Measurements from ENCODE around the gene RAB11FIP5.

RAB11FIP5 gene

DNA sequence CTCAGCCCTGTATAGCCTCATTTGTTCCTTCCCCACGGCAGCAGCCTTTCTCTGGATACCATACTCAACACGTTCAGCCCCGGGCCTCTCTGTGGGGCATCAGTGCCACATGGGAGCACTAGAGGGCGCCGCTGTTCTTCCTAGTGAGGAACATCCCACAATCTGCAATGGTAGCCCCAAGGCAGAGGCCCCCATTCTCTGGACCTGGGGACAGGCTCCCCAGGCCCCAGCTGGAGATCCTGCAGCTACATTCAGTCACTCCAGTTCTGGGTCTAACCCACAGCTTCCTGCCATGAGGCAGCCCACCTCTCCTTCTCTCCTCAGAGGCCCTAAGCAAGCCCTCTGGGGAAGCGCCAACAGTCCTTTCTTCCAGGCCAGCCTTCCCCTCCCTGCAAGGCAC lies 27.1 kb downstream of the RAB11FIP5 start:
- peak; percentile 87 for DNase-seq

DNA sequence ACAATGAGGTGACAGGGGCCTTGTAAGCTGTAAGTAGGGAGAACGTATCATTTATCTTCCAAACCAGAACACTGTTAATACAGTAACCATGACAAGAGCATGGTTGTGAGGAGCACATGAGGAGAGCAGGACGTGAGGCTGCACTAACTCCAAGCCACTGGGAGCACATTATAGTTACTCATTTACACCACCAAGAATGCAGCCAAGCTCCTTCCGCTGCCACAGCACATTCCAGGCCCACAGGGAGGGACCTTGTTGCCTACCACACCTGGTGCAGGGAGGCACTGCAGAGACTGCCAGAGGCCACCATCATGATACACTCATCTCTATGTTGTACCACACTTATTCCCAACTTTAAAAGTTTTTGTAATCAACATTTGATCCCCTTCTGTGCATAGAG lies 27.8 kb downstream of the RAB11FIP5 start:
- no peak for DNase-seq

DNA sequence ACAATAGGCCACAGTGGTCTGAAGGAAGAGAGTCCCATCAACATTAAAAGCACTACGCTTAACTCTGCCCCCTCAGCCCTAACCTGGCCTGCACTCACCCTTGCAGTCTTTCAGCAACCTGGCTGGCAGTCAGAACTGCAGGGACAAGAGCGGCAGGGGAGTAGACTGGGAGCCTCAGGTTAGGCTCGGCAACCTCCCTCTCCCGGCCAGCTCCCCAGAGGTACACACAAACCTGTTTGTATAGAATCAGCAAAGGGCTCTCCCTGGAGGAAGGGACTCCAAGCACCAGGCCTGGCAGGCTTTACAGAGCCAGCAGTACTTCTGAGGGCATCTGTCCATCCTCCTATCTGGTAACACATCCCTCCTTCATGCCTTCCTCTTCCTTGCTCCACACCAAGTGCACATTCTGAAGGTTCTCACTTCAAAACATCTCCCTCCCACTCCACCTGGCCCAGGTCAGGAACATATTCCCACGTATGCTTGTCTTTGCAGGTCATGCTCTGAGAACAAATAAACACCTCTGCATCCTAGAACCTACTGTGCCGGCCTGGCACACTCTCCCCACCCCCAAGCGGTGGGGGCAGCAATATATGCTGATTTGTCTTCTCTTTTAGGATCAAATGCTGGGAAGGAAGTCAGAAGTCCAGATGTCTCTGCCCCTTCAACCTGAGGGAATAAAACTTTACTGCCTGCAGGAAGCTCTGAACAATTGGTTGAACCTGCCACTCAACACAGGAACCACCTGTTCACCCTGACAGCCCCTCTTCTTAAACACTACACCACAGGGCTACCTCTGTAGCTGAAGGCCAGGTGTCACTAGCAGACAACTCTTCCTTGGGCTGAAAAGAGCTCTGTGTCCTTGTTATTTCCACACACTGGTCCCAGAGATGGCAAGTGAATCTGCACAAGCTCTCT lies 28.6 kb downstream of the RAB11FIP5 start:
- DNase-seq: no peak

DNA sequence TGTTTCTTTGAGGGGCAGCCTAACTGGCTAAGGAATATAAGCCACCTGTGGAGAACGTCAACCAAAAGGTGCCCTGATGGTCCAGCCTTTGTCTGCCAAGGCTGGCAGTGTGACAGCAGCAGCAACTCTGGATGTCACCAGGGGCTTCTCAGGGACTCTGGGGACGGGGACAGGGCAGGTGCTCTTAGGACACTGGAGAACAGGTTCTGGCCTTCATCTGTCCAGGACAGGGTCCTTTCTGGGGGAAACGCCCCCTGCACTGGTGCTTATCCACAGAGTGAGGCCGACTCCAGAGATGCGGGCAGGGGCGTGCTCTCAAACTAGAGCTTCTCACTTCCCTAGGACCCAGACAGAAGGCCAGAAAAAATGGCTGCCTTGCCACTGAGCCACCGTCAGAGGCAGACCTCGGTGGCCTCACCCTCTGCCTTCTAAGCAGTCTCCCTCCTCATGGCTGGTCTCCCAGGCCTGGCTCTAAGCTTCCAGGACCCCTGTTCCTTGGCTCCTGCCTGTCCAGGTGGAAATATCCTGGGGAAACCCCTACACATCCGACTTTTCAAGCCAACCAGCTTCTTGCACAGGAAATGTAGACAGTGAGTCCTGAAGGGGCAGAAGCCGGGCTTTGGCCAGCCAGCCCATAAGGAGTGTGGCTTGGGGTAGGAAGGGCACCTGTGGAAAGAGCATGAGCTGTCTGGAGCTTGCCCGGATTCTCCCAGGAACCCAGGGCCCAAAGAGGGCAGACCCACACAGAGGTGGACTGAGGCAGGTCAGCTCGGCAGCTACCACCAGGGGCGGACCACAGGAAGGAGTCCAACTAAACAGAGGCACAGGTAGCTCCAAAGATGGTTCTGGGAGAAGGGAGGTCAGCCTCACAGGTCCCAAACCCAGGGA lies 30.0 kb downstream of the RAB11FIP5 start:
- no peak for DNase-seq

DNA sequence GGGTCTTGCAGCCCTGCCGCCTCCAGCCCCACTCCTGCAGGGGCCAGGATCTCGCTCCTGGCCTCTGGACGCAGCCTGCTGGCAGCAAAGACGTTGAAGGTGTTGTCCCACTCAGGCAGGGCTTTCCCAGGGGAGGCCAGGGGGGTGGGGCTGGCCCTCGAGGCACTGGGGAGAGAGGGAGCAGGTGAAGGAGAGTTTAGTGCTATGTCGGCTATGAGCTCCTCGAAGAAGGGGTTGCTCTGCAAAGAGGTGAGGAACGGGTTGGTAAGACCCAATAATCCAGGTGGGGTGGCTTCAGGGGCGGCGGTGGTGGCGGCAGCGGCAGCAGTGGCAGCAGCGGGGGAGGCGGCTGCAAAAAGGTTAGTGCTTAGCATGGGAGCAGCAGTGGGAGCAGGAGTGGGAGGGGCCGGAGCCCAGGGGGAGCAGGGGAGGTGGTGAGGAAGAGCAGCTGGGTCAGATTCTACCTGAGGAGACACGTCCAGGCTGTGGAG lies 31.5 kb downstream of the RAB11FIP5 start:
- no peak for DNase-seq

DNA sequence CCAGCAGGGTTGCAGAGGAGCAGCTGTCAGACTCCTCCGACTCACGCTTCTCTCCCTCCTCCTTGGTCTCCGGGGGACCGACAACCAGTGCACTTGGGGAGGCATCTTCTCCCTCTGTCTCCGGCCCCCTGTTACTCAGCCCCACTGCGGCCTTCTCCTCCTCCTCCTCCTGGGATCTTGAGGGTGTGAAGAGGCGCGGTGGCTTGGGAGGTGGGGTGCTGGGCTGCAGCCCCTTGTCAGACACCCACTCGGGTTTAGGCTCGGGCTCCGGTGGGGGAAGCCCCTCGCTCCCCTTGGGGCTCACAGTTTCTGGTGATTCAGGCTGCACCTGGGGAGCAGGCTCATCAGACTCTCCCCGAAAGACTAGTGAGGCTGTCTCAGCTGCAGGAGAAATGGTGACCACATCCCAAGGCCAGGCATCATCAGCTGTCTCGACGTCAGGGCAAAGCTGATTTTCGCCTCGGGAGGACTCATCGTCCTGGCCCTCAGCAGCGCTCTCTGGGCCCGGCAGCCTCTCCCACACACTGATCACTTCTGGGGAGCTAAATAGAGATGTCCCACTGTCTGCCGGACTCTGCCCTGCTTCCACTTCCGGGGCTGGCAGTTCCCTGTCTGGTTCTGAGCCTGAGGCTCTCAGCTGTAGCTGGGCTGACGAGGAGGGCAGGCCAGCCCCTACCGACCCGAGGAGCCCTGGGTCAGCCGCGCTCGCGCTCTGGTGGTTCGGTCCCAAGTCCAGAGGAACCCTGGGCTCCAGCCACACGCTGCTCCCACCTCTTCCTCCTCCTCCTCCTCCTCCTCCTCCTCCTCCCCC lies 32.2 kb downstream of the RAB11FIP5 start:
- DNase-seq: no peak

DNA sequence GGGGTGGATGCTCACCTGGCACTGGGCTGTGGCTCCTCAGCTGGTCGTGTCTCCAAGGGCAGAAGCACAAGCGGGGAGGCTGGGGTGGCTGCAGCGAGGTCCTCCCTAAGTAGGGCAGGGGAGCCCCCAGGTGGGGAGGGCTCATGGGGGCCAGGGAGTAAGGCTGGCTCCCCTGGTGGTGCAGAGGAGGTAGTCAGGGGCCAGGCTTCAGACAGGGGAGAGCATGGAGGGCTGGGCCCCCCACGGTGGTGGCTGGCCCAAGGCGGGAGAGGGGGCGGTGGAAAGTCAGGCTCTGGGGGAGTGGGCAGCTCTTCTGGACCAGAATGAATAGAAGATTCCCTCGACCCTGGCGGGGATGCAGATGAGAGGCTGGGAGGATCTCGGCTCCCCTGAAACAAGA lies 33.1 kb downstream of the RAB11FIP5 start:
- DNase-seq: no peak

DNA sequence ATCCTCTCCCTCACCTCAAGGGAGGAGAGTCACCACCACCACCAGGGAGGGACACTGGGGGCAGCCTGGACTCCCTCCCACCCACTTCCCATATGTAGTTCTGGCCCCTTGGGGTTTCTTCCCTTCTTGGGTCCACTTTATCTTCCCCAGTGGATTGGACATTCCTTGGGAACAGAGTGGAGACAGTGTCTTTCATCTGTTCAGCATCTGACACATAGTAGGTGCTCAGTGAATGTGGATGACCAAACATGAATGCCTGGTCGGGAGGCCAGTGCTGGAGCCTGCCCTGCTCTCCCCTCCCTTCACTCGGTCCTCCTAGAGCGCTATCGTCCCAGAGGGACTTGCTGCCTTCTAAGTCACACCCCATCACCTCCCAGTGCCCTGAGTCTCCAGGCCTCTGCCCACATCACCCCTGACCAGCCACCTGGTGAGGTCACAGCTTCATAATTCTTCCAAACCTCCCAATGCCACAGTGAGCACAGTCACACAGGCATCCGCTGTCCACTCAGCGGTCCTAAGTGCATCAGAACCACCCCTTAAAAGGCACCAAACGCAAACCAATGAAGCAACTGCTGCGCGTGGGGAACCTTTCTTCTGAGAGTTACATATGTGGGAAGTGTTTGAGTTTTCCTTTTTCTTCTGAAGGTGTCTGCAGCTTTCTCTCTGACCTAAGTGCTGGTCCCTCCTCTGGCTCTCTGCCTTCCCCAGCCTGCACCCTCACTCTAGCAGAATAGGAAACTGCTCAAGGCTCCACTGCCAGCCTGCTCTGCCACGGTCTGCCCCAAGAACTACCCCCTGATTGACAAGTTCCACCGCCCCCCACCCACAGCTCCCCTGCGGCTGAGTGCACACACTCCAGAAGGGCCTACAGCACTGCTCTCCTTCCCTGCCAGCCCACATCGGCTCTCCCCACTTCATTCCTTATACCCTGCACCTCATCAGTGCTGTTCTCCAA lies 34.0 kb downstream of the RAB11FIP5 start:
- no peak for DNase-seq

DNA sequence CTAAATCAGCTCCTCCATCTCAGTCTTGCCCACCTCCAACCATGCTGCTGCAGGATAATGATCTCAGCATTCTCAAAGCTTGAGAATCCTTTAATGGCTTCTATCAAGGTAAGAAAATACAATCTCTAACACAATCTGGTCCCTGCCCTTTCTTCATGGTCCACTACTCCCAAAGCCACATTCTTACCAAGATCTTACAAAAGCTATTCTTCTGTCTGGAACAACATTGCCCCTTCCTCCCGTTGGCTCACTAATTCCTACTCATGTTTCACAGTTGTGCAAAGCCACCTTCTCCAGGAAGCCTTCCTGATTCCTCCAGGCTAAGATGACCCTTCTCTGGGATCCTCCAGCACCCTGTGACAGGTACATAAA lies 35.3 kb downstream of the RAB11FIP5 start:
- no peak for DNase-seq

DNA sequence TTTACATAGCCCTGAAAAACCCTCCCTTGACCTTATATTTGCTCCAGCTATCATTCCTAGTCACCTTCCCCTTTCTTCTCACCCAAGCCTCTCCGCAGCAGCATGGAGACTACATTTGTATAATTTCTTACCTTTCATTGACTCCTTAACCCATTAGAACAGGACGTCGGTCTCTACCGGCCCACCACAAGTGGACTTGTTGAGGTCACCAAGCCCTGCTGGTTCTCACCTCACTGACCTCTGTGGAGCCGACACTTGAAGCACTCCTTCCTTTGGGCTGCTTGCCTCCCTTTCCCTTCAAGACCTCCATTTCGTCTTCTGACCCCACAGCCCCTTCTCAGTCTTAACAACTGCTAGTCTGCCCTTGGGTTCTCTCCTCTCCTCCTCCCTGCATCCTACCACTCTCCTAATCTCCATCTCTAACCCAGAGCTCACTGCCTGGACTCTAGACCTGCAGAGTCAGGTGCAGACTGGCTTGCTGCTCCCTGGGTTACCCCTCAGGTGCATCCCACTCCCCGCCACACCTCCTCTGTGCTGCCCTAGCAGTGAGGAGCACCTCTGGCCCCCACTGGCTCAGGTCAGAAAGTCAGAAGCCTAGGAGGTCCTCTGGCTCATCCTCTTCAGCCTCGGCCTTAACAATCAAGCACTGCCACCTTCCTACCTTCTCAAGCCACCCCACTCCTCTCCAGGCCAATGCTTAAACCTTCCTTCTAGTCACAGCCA lies 35.9 kb downstream of the RAB11FIP5 start:
- no peak for DNase-seq

DNA sequence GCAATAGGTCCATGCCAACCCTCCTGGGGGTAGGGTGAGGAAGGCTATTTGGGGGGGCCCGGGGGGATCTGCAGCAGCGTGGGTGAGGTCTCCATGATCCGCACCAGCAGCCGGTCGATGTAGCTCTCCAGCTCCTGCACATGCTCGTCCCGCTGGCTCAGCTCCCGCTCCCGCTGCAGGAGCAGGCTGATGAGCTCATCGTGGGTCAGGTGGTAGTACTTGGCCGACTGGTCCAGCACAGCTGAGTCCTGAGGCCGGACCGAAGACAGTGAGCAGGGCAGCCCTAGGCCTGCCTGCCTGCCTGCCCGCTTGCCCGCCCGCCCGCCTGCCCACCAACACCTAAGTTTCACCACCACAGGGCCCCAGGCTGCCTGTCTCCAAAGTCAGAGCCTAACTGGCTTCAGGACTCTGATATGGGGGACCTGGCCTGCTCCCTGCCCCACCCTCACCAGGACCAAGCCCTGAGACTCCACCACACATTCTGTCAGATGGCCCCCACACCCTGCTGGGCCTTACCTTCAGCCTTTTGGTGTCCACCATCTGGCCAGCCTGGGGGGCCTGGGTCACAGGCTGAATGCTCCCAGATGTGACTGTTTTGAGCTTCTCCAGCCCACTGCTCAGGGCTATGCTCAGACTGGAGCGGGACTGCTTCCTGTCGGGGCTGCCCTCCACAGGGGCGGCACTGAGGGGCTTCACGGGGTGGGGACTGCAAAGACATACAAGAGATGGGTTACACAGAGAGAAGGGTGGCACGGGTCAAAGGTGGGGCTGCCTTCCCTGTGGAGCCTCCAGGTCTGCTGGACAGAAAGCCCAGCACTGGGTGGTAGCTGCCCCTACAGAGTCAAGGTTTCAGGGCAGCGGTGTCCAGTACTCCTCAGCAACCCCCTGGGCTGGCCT lies 37.0 kb downstream of the RAB11FIP5 start:
- no peak for DNase-seq

DNA sequence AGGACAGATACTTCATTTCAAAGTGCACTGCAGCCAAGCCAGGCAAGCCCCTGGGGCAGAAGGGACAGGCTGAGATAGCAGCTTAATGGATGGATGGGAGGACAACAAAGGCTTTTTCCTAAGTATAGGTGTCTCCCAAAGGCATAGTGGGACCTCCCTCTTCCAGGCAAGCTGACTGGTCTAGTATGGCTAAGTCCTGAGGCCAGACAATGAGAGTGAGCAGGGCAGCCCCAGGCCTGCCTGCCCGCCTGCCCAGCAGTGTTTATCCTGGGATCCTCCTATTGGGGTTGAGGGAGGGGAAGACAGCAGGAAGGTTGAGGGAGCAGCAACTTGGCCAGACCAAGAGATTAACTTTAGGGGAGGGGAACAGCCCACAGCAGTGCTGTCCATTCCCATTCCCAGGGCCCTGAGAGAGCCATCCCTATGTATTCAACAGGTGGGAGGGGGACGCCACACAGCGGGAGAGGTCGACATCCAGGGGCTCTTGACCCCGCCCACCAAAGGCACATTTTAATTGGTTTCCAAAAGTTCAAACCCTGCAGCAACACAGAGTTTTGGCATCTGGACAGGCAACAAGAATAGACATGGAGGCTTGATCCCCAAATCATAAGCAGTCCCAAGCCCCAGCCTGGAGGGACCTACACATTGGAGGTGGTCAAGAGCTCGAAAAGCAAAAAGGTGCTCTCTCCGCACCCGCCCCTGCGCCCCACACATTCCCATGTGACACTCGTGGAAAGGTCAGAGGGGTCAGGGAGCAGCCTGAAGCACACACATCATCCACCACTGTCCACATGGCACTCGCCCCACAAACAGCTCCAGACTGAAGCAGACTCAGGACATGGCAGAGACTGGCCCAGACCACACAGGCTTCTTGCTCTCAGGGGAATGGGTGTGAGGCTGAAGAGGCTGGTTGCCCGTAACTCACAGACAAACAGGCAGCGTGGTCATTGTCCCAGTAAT lies 38.4 kb downstream of the RAB11FIP5 start:
- no peak for DNase-seq

DNA sequence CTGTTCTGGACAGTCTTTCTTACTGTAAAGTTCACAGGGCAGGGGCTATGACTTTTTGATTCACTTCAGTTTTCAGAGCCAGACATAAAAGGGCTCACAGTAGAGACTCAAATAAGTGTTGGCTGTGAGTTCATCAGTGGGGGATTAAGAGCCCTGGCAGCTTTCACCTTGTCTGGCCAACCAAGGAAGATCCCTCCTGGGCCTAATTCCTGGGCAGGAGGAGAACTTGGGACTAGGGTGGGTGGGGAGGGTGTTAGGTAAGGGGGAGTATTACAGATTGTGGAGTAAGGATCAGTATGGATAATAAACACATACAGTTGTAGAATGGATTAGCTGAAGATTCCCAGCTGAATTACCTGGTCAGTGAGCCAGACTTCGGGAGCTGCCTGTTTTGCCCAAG lies 40.3 kb downstream of the RAB11FIP5 start:
- no peak for DNase-seq

DNA sequence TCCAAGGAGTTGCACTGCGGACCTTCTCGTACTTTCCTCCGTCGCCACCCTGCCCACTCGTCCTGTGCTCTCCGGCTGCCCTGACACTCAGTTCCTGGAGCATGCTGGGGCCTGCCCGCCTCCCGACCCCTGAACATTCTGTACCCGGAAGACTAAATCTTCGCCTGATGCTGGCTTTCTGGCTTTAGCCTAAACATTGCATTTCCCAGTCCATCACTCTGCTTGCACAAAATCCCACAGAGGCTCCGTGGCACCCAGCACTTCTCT lies 40.7 kb downstream of the RAB11FIP5 start:
- DNase-seq: no peak

DNA sequence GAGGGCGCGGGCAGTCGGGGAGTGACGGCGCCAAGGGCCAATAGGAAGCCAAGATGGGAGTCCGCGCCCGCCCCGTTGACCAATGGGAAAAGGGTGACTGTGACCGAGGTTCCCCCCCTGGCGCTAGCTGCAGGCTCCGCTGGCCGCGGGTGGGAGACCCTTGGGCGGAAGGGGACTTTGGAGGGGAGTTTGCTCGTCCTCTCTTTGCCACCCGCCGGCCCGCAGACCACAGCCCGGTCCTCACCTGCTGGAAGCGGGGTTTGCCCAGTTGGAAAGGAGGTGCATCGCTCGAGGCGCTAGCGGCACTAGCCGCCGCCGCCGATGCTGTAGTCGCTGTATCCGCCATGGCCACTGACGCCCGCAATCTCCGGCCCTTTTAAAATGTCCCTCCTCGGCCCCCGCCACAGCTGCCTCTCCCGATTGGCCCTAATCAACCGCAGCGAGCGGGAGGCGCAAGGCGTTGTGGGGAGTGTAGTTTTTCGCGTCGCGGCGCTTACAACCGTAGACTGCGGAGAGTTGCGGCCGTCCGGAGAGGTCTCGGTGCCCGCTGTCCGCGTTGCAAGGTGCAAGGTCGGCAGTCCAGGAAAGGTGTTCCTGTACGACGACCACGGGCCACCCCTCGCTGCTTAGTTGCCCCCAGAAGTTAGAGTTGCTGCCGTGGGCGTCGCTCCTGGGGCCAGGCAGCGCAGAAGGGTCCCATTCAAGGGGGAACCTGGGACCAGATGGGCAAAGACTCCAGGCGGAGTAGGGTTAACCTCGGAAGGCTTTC lies 41.2 kb downstream of the RAB11FIP5 start, which contains the start of gene SFXN5:
SFXN5 (minus strand) TSS at position 353 of the 769 bp plus-strand sequence; CDS start at position 346, 7 bp downstream.
- DNase-seq: peak; percentile 97

DNA sequence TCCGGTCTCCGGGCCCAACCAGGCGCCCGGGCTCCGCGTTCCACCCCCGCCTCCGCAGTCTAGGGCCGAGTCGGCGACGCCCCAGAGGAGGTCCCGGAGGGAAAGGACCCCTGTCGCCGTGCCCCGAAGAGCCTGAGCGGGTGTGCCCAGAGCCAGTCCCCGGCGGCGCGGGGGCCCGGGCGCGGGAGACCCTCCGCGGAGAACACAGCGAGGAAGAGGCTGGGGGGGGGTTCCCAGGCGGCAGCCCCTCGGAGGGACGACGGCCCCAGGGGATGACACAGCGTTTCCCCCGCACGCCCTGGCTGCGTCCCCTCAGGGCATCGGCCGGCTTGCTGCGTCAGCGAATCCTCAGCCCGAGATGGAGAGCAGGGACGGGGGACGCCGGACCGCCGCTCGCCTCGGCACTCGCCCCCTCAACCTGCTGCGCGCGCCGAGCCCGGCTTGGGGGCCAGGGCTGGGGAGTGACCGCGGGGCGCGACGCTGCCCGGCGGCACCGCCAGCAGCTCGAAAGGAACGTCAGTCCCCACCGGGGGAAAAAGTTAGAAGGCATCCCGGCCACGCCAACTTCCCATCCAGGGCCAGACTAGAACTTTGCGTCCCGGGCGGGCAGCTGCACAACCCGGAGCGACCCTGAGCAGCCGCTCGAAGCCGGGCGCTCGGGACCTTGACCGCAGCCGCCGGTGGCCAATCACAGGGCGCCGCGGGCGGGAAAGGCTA lies 41.9 kb downstream of the RAB11FIP5 start:
- peak; percentile 33 for DNase-seq
